Stimulated activated CD8-positive, alpha-beta memory T cell treated with anti-CD3 and anti-CD28 coated beads, Interleukin-15, amount 100 ng/mL, for 1 hour (primary cell): Measurements from ENCODE around the gene KCNJ2.

Experiments
- DNase-seq: peaks from one replicate; pipeline ENCODE4 v3.0.0-alpha.2; 2020; ENCODE audit warnings: low read depth

Gene KCNJ2

DNA sequence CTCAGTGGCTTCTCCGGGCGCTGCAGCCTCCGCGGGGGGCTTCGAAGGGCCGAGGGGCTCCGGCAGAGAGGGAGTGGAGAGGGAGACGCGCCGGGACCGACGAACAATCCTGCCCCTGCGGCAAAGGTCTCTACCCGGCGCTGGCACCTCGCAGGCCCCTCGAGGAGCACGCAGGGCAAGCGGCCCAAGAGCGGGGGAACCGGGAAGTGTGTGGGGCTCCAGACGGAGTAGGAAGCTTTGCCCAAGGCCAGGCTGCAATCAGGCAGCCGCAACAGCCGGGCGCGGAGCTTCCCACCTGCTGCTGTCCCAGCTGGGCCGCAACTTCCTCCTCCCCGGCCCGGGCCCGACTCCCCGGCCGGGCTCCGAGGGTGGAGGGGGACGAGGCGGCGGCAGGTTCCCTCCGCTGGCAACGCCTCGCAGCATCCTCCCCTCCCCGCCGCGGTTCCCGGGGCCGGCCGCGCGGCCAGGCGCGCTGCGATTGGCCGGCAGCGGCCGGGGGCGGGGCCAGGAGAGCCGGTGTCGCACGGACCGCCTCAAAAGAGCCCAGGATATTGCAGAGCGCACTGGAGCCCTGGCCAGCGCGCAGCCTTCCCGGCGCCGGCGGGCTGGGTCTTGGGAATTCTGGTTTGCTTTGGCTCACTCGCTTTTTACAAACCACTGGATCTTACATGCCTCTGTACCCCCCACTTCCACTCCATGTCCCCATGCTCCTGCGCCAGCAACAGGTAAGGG is at the start of gene KCNJ2:
KCNJ2 (plus strand) TSS at position 556 of the 732 bp plus-strand sequence. CDS start 5,508 bp downstream, outside the sequence.
- DNase-seq: no peak

DNA sequence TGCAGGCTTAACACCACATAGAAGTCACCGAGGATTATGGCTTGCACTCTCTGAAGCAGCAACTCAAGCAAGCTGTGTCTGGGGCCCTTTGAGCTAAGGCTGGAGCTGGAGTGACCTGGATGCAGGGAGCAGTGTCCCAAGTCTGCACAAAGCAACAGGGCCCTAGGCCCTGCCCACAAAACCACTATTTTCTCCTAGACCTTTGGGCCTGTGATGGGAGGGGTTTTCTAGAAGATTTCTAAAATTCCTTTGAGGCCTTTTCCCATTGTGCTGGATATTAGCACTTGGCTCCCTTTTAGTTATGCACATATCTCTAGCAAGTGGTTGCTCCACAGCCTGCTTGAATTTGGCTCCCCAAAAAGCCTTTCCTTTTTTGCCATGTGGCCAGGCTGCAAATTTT is 49.8 kb upstream of the KCNJ2 start:
- no peak for DNase-seq

DNA sequence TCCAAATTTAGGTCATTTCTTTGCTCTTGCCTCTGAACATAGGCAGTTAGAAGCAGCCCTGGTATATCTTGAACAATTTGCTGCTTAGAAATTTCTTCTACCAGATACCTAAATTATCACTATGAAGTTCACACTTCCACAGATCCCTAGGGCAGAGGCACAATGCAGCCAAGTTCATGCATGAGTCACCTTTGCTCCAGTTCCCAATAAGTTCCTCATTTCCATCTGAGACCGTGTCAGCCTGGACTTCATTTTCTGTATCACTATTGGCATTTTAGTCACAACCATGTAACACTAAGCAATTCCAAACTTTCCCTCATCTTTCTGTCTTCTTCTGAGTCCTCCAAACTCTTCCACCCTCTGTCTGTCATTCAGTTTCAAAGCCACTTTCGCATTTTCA is 49.3 kb upstream of the KCNJ2 start:
- DNase-seq: no peak

DNA sequence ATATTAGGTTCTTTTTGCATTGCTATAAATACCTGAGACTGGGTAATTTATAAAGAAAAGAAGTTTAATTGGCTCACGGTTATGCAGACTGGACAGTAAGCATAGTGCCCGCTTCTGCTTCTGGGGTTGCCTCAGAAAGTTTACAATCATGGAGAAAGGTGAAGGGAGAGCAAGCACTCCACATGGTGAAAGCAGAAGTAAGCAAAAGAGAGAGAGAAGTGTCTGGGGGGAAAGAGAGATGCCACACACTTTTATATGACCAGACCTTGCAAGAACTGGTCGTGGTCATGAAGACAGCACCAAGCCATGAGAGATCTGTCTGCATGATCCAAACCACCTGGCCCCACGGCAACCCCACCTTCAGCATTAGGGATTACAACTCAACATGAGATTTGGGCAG is 48.9 kb upstream of the KCNJ2 start:
- no peak for DNase-seq

DNA sequence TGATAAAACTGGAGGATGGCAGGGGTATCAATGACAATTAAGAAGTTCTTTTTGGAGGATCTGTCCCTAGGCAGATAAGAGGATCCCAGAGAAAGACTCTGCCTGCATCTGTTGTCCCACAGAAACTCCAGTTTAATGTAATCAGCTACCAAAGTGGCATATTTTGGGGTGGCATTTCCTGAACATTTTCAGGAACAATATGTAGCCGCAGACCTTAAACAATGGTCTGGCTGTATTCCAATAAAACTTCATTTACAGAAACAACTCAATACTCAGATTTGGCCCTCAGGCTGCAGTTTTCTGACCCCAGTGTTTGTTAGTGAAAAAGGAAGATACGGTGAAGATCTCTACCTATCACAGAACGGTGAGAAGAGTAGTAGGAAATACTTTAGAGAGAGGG is 48.2 kb upstream of the KCNJ2 start:
- no peak for DNase-seq

DNA sequence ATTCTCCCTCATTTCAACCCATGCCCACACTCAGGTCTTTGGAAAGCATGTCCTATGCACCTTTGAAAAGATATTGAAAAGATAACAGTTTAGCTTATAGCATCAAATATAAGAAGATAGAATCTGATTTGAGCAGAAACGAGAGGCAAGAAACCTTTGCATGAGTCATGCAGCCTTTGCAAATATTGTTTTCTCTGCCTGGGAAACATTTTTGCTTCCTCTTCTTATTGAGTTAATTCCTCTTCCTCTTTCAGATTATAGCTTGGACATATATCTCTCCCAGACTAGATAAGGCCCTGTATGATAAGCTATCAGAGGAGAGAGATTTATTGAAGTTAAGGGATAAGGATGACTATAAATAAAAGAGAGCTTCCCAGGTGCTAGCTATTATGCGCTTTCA is 46.1 kb upstream of the KCNJ2 start:
- no peak for DNase-seq

DNA sequence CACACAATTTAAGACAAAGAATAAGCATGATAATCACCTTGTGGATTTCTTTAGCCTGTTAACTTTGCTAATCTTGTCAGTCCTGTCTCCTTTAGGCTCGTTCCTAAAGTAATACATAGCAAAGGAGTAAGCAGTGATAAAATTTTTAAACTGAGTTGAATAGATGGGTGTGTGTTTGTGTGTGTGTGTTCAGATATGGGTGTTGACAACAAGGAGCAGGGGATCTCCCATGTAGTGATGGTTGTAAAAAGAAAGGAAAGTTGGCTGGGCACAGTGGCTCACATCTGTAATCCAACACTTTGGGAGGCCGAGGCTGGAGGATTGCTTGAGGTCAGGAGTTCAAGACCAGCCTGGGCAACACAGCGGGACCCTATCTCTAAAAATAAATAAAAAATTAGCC is 44.6 kb upstream of the KCNJ2 start:
- no peak for DNase-seq

DNA sequence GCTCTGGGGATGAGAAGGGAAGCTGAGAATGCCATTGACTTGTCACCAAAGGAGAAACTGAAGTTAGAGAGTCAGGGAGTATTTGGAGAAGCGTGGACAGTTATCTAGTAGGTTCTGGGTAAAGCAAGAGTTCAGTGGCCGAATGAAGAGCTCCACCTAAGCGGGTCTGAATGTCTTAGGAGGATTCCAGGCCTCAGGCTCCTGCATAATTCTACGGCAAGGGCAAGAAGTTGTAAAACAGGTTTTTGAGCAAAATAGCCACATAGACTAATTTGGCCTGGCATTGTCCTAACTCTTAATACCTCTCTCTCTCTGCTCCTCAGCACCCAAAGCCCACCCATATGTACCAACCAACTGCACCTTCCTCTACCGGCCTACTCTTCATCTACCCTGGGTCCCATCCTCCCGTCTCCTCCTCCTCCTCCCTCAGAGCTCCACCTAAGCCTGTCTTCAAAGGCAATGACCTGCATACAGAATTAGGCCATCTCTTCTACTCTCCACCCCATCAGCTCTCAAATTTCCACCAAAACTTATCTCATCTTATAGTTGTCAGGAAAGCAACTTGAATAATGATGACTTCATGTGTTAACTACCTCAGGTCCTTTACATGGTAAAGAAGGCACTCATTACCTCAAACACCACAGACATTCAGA is 42.0 kb upstream of the KCNJ2 start:
- no peak for DNase-seq

DNA sequence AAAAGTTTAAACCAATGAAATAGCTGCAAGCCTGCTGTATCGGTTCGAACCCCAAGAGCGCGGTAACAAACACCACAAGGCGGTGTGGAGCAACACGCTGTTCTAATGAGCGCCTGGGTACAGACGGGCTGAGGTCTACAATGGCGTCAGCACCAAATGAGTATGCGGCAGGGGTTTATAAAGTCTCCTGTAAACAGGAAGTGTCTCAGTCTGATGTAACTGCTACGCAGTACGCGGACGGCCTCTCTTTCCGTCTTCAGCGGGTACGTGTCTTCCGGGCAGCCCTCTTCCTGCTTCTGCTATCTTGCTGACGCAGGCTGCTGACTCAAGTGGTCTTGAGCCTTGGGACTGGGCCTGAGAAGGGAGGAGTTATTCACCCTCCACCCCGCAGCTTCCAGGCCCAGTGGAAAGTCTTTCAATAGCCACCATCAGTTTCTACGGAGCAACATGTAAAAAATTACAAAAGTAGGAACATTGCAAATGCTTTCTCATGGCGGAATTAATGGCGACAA is 40.5 kb upstream of the KCNJ2 start:
- no peak for DNase-seq

DNA sequence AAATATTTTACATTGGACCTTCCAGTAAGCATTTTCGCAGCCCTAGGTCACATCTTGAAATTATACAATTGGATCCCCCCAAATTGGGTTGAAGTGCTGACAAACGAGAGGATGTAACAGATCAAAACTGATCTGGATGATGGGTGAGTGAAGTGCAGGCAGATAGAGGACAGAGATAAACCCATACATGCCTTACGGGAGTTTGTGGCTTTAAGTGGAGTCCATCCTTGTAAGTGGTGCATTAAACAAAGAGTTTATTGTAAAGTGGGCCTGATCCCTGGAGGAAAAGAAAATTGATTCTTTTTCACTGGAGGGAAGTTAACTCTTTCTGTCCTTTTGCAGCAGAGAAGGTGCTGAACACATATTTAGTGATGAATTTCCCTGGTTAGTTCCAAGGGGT is 39.0 kb upstream of the KCNJ2 start:
- DNase-seq: no peak

DNA sequence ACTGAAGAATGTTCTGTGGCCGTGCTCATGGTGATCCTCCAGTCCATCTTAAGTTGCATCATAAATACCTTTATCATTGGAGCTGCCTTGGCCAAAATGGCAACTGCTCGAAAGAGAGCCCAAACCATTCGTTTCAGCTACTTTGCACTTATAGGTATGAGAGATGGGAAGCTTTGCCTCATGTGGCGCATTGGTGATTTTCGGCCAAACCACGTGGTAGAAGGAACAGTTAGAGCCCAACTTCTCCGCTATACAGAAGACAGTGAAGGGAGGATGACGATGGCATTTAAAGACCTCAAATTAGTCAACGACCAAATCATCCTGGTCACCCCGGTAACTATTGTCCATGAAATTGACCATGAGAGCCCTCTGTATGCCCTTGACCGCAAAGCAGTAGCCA is 36.8 kb upstream of the KCNJ2 start:
- DNase-seq: no peak

DNA sequence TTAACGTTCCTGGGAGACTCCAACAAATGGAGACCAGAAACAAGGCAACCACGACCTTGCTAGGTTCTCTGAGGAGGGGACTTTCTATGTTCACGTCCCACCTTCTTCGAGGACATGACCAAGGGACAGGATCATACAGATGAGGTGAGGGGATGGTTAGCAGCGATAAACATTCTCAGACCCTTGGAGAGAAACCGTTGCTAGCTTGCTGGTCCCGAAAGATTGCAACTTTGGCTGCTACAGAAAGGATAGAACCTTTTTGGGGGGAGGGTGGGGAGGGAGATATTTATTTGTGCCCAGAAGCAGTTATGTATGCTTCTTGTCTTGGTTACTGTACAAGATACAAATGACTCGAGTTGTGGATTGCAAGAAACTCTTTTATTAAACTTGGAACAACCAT is 35.3 kb upstream of the KCNJ2 start:
- no peak for DNase-seq

DNA sequence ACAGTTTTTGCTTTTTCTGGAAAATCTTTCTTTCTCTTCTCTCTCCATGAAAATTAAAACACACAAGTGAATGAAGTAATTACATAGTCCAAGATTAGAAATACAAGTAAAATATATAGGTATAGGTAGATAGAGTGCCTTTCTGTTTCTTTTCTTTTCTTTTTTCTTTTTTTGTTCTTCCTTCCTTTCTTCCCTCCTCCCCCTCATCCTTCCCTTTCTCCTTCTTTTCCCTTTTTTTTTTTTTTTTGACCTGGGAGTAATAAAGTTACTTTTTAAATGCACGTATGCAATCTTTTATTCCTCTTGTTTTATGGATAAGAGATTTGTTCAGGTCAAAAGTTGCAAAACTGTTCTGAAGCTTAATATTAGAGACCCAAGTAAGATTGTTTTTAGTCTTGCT is 34.6 kb upstream of the KCNJ2 start:
- no peak for DNase-seq

DNA sequence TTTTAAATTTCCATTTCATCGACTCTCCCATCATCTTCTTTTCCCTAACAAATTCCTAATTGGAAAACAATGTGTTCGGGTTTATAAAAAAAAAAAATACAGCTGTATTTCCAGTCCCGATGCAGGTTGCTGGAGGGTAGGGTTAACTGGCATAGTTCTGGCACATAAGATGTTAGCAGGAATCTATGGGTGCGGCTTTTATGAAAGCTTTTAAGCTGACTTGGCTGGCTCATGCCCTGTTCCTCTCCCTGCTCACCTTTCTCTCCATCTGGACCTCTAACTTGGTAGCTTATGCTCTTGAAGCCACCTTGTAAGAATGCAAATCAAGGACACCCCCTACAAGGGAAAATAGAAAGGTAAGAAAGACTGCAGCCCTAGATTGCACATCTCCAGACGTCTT is 33.2 kb upstream of the KCNJ2 start:
- DNase-seq: no peak

DNA sequence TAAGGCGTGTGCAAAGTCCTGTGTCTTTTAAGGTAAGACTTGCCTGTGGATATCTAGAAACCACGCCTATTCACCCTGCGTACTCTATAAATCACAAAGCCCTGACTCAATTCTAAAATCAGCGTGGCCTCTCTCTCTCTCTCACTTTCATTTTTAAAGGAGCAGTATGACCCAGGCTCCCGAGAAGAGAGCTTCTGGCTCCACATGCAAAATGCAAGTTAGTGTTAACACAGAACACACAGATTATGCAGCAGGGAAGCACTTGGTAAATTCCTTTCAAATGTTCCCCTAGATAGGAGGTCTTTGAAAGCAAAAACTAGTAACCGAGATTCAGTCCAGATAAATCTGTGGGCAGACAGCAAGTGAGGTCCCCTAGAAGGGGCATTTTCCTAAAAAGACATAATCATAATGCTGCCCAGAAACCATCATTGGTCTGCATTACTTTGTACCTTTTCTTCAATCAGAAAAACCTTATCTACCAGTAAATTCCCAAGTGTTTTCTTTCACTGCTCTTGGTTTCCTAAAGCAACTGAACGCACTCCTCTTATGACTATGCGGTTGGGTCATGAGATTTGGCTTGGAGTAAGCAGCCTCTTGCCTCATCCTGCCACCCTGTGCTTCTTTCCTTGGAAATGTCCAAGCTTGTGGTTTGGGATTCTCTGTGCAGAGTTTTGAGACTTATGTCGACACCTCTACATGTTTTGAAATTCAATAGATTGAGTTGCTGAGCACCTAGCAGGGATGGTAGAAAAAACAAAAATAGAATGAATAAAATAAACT is 31.7 kb upstream of the KCNJ2 start:
- no peak for DNase-seq

DNA sequence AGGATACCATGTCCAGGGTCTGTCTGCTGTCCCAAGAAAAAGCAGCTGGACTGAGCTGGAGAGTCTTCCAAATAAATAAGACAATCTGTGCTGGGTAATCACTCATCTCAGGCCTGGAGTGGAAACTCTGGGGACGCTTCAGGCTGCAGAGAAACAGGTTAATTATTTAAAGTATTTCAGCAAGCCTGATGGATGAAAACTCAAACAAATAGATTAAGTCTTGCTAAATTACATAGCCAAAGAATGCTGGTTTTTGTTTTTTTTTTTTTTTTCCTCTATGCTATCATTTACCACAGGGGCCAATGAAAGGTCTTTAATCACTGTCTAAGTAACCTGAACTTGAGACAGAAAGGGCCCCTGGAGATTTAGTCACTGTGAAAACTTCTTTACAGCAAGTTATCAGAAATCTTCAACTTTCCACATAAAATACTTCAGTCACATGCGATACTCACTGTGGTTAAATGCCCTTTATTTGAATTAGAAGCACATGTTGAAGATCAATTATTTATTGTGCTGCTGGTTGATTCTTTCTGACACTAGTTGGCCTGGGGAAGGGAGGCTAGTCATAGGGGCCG is 31.0 kb upstream of the KCNJ2 start:
- no peak for DNase-seq

DNA sequence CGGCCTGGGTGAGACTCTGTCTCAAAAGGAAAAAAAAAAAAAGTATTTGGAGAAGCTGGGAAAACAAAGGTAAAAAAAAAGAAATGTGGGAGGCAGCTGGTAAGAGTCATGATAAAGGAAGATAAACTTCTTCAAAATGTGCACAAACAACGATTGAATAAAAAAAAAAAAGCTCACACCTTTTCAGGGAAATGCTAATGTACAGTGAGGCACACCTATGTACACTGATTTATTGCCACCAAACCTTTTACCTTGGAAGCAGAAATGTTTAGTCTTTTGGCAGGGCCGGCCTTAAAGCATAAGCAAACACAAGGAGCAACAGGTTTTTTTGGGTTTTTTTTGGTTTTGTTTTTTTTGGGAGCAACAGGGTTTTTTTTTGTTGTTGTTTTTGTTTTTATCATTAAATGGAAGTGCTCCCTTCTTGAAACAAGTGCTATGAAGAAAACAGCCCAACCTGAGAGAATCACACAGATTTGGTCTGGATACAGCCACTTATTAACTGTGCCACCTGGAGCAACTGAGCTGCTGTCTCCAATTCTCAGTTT is 29.8 kb upstream of the KCNJ2 start:
- DNase-seq: no peak

DNA sequence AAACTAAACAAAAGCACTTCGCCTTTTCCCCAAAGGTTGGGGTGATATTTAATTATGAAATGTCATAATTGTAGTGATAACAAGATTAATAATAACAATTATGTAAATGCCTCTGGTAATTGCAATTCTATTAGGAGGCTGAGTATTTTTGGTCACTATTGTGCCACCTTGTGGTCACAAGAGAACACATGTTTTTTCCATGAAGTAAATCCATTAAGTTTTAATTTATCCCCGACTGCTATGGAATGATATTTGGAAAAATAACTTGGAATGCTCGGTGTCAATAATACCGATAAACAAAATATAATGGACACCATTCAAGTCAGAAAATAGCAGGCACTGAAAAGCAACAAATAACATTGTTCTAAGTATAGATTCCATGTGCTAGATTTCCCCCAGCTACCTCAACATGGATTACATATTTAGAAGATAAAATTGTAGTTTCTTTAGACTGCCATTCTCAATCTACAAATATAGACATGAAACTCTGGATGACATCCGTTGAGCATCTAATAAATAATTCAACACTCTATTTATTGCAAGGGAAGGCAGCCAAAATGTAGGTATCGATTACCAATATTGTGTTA is 25.0 kb upstream of the KCNJ2 start:
- DNase-seq: no peak

DNA sequence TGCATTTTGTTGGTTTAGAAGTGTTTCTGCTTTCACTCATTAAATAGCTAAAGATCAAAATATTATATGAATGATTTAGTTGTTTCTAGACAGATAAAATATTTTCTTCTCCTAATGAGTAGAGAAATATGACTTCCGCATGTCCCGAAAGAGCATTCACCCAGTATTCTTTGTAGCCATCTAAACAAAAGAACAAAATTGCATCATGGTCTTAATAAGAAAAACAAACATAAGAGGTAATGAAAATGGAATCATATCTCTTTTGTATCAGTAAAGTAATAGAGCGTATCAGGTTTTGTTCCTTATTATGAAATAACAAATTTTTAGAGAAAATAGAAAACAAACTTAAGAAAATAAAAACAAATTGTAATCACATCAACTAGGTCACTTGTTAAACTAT is 16.1 kb upstream of the KCNJ2 start:
- no peak for DNase-seq

DNA sequence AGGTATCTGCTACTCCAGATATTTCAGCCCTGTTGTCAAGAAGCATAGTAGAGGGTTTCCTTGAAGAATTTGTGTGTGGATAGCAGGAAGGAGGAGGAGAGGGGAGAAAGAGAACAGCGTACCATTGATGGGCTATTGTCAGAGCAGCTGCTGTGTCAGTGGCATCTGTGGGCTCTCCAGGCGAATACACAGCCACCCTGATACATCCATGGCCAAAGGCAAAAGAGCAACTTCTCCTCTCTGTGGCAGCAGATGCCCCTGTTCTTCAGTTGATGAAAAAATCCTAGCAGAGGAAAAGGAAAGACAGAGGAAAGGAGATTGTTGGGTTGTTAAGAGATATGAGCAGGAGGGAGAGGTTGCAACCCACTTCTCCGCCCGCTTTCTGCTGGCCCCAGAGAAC is 12.2 kb upstream of the KCNJ2 start:
- DNase-seq: no peak

DNA sequence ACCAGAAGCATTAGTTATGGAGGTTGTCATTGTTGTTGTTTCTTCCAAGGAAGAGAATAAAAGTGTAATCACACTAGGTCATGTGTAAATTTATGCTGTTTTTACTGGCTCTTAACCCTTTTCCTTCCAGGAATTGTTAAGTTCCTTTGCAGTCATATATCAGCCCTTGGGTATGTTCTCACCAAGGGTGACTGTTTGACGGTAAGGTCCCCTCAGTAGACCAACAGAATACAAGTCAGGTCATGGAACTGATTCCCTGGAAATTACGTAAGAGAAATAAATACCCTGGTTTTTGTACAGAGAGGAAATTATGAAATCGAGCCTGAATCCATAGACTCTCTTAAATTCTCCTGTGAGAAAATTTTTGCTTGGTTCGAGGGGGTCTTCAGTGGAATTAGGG is 11.2 kb upstream of the KCNJ2 start:
- DNase-seq: no peak

DNA sequence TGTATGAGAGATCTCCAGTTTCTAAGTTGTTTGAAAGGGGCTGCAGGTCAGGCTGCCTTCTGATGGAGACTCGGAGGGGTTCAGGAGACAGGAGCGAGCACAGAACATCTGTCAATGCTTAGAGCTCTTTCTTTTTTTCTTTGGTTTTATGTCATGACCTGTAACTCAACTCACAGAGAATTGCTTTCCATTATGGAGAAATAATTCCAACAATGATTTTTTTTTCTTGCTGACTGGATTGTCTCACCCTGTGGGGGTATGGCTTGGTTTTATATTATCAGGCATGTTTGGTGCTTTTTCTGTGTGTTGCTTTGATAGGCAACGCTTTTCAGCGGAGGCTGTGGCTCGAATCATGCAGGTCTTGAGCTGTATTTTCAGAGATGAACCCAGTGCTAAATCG is 10.7 kb upstream of the KCNJ2 start:
- DNase-seq: no peak
